H9 (cell line): ENCODE data around the gene CCDC191. TPM values are rescaled to one million over a fixed set of nuclear protein-coding genes. Genes with fewer than 3 reads are reported as not detected.

Experiments used
- DNase-seq: peaks from one replicate; pipeline ENCODE4 v3.0.0-alpha.2; 2017
- H2AFZ ChIP-seq: one replicate; pipeline ENCODE4 v1.6.1; 2013; ENCODE audit warnings: mild to moderate bottlenecking, low read length, control low read depth, moderate library complexity
- H2AK5ac ChIP-seq: 2 replicates; pipeline ENCODE4 v1.6.1; 2013; ENCODE audit warnings: low read length, control low read depth, mixed read lengths; ENCODE audit not compliant: insufficient read length
- H2BK120ac ChIP-seq: one replicate; pipeline ENCODE4 v1.6.1; 2013; ENCODE audit warnings: low read depth, mild to moderate bottlenecking, low read length, control low read depth, inconsistent platforms; ENCODE audit not compliant: poor library complexity, severe bottlenecking
- H2BK12ac ChIP-seq: 2 replicates; pipeline ENCODE4 v1.6.1; 2013; ENCODE audit warnings: low read length, control low read depth, mixed read lengths, low read depth; ENCODE audit not compliant: insufficient read length
- H2BK15ac ChIP-seq: 2 replicates; pipeline ENCODE4 v1.6.1; 2013; ENCODE audit warnings: low read depth, low read length, control low read depth
- H2BK20ac ChIP-seq: one replicate; pipeline ENCODE4 v1.6.1; 2013; ENCODE audit warnings: low read depth, mild to moderate bottlenecking, low read length, control low read depth, inconsistent platforms; ENCODE audit not compliant: poor library complexity, severe bottlenecking
- H2BK5ac ChIP-seq: 2 replicates; pipeline ENCODE4 v1.6.1; 2013; ENCODE audit warnings: low read length, control low read depth, mixed read lengths; ENCODE audit not compliant: insufficient read length
- H3K14ac ChIP-seq: 2 replicates; pipeline ENCODE4 v1.6.1; 2013; ENCODE audit warnings: low read length, control low read depth; ENCODE audit not compliant: insufficient read depth
- H3K18ac ChIP-seq: 2 replicates; pipeline ENCODE4 v1.6.1; 2013; ENCODE audit warnings: low read depth, mild to moderate bottlenecking, mixed read lengths, low read length, control low read depth; ENCODE audit not compliant: insufficient read length
- H3K23ac ChIP-seq: 2 replicates; pipeline ENCODE4 v1.6.1; 2013; ENCODE audit warnings: low read length, control low read depth, mixed read lengths, low read depth; ENCODE audit not compliant: insufficient read length
- H3K23me2 ChIP-seq: 2 replicates; pipeline ENCODE4 v1.6.1; 2013; ENCODE audit warnings: low read depth, mild to moderate bottlenecking, mixed read lengths, low read length, control low read depth; ENCODE audit not compliant: insufficient read length, poor library complexity, severe bottlenecking
- H3K27ac ChIP-seq: 2 replicates; pipeline ENCODE4 v1.5.1; 2013; ENCODE audit warnings: low read length, control low read depth, mixed read lengths, low read depth; ENCODE audit not compliant: insufficient read length
- H3K27me3 ChIP-seq: 2 replicates; pipeline ENCODE4 v1.6.1; 2013; ENCODE audit warnings: low read length, control low read depth, inconsistent platforms; ENCODE audit not compliant: insufficient read depth
- H3K4ac ChIP-seq: 2 replicates; pipeline ENCODE4 v1.6.1; 2013; ENCODE audit warnings: low read depth, mild to moderate bottlenecking, control low read depth, inconsistent platforms, low read length, moderate library complexity
- H3K4me1 ChIP-seq: 2 replicates; pipeline ENCODE4 v1.6.1; 2013; ENCODE audit warnings: low read length, control low read depth, inconsistent platforms; ENCODE audit not compliant: insufficient read depth
- H3K4me2 ChIP-seq: 2 replicates; pipeline ENCODE4 v1.6.1; 2013; ENCODE audit warnings: low read length, control low read depth, mixed read lengths; ENCODE audit not compliant: insufficient read length, insufficient read depth
- H3K56ac ChIP-seq: 2 replicates; pipeline ENCODE4 v1.6.1; 2013; ENCODE audit warnings: low read depth, mild to moderate bottlenecking, mixed read lengths, low read length, control low read depth; ENCODE audit not compliant: insufficient read length
- H3K79me1 ChIP-seq: 2 replicates; pipeline ENCODE4 v1.6.1; 2013; ENCODE audit warnings: low read depth, mild to moderate bottlenecking, moderate library complexity, low read length, control low read depth, inconsistent platforms; ENCODE audit not compliant: insufficient read depth, poor library complexity, severe bottlenecking
- H3K79me2 ChIP-seq: 2 replicates; pipeline ENCODE4 v1.6.1; 2013; ENCODE audit warnings: low read length, control low read depth, inconsistent platforms; ENCODE audit not compliant: insufficient read depth
- H3K9ac ChIP-seq: 2 replicates; pipeline ENCODE4 v1.6.1; 2013; ENCODE audit warnings: low read length, control low read depth, mixed read lengths; ENCODE audit not compliant: insufficient read length; ENCODE audit errors: extremely low read depth
- H3K9me3 ChIP-seq: one replicate; pipeline ENCODE4 v1.6.1; 2013; ENCODE audit warnings: low read depth, low read length, inconsistent platforms; ENCODE audit not compliant: control insufficient read depth
- H3T11ph ChIP-seq: one replicate; pipeline ENCODE4 v1.6.1; 2013; ENCODE audit warnings: mild to moderate bottlenecking, low read length, control low read depth, inconsistent platforms
- H4K20me1 ChIP-seq: one replicate; pipeline ENCODE4 v1.6.1; 2013; ENCODE audit not compliant: control insufficient read depth, insufficient read length, insufficient read depth
- H4K5ac ChIP-seq: 2 replicates; pipeline ENCODE4 v1.6.1; 2013; ENCODE audit warnings: low read depth, mild to moderate bottlenecking, mixed read lengths, low read length, control low read depth; ENCODE audit not compliant: insufficient read length
- H4K8ac ChIP-seq: replicated peaks from 2 replicates; pipeline ENCODE4 v1.6.1; 2013; ENCODE audit warnings: low read length, control low read depth, mixed read lengths, low read depth; ENCODE audit not compliant: insufficient read length
- H4K91ac ChIP-seq: 2 replicates; pipeline ENCODE4 v1.6.1; 2013; ENCODE audit warnings: low read depth, mild to moderate bottlenecking, moderate library complexity, mixed read lengths, low read length, control low read depth; ENCODE audit not compliant: insufficient read length
- H3K27ac Mint-ChIP-seq, 3 experiments: 2 replicates in 2 of 3; 3 replicates in 1 of 3; pipeline ENCODE4 v1.8.0; 2020 to 2021; ENCODE audit warnings: mixed read lengths in 3 of 3, mild to moderate bottlenecking in 1 of 3, moderate library complexity in 1 of 3
- H3K27me3 Mint-ChIP-seq: 2 replicates; pipeline ENCODE4 v1.8.0; 2021; ENCODE audit warnings: low read depth, mild to moderate bottlenecking, moderate library complexity, mixed read lengths
- H3K36me3 Mint-ChIP-seq, 3 experiments: 2 replicates in 2 of 3; 3 replicates in 1 of 3; pipeline ENCODE4 v1.8.0; 2020 to 2021; ENCODE audit warnings: low read depth in 3 of 3, mixed read lengths in 3 of 3; ENCODE audit not compliant: insufficient read depth in 1 of 3
- H3K4me1 Mint-ChIP-seq, 2 experiments: 2 replicates each; pipeline ENCODE4 v1.8.0; 2020; ENCODE audit warnings: mixed read lengths in 2 of 2
- H3K4me3 Mint-ChIP-seq, 2 experiments: 2 replicates in 1 of 2; 3 replicates in 1 of 2; pipeline ENCODE4 v1.8.0; 2020 to 2021; ENCODE audit warnings: mild to moderate bottlenecking in 2 of 2, mixed read lengths in 2 of 2, moderate library complexity in 1 of 2
- H3K9me3 Mint-ChIP-seq, 2 experiments: 2 replicates in 1 of 2; 3 replicates in 1 of 2; pipeline ENCODE4 v1.8.0; 2020; ENCODE audit warnings: mild to moderate bottlenecking in 2 of 2, mixed read lengths in 2 of 2, moderate library complexity in 1 of 2
- CTCF ChIP-seq: fragments of 200-600 bp; sonication (generic); conservative IDR thresholded peaks from 3 replicates; pipeline ENCODE4 v1.8.0; 2021; ENCODE audit warnings: antibody characterized with exemption, mild to moderate bottlenecking
- total RNA-seq: library from RNA; stranded (reverse); gene quantifications from 2 replicates; pipeline ENCODE4 v1.2.1, GENCODE V29; 2021

CCDC191 gene
- total RNA-seq, 1 experiment from 2014 or later = 0.68 TPM

- Histone ChIP-seq H3K9ac (no peak overlapping the region), H3K79me2 (no peaks in the 10 kb centered on the region), H3K23ac (no peak overlapping the region), H3K27ac (no peak overlapping the region), H2BK12ac (no peak overlapping the region), H3K14ac (no peak overlapping the region), H3K23me2 (no peaks in the 10 kb centered on the region), H4K91ac (no peak overlapping the region), H3K56ac (no peak overlapping the region), H3K79me1 (no peaks in the 10 kb centered on the region), H2BK20ac (no peak overlapping the region), H3K4me1 (no peaks in the 10 kb centered on the region), H3K9me3 (no peaks in the 10 kb centered on the region), H3K4ac (no peak overlapping the region), H4K20me1 (no peaks in the 10 kb centered on the region), H2BK120ac (no peak overlapping the region), H4K8ac (no peak overlapping the region), H3K18ac (no peak overlapping the region), H2AFZ (no peak overlapping the region), H4K5ac (no peak overlapping the region), H2BK5ac (no peak overlapping the region), H2AK5ac (no peak overlapping the region), H3T11ph (no peak overlapping the region), H3K4me2 (no peak overlapping the region), H2BK15ac (no peak overlapping the region), H3K27me3 (no peaks in the 10 kb centered on the region)
- H3K27me3 Mint-ChIP-seq = no peaks in the 10 kb centered on the region
- no peak for DNase-seq
- peaks cover 0 to 2% of the 10 kb centered on the region in 2 experiments; a peak in 2 of 5 replicates for H3K9me3 Mint-ChIP-seq
- peaks cover 0 to 3% of the 10 kb centered on the region in 2 experiments; a peak in 2 of 4 replicates for H3K4me1 Mint-ChIP-seq
- H3K4me3 Mint-ChIP-seq = no peak overlapping the region
- no peak for TF ChIP-seq CTCF
- no peak overlapping the region; a peak in 1 of 7 replicates for H3K27ac Mint-ChIP-seq
- H3K36me3 Mint-ChIP-seq = peaks cover 28 to 33% (median 31%) of the 10 kb centered on the region in 3 experiments
These were observed 33.3 kb upstream of the CCDC191 start for GRCh38 chr3:114089675-114090074.
